ENCODE measurements around the gene TTC23. TPM values are rescaled to one million over a fixed set of nuclear protein-coding genes. Genes with fewer than 3 reads are reported as not detected.

TTC23 gene
- total and polyA plus RNA-seq, 4 donors: 8.3 to 33.6 (median 20.3) TPM

- Histone ChIP-seq H3K27me3 (ENCODE audit: control insufficient read depth in 1 of 2, insufficient read depth in 2 of 2, low read length in 1 of 2) (no peaks in the 10 kb centered on the region), H3K9me3 (ENCODE audit: control insufficient read depth, low read length) (no peaks in the 10 kb centered on the region), H3K4me3 (ENCODE audit: low read length in 2 of 2) (no peak overlapping the region), H3K36me3 (ENCODE audit: control insufficient read depth in 1 of 2, insufficient read depth in 2 of 2, low read length in 1 of 2) (no peaks in the 10 kb centered on the region), H3K4me1 (ENCODE audit: control insufficient read depth in 1 of 2, insufficient read depth in 2 of 2, low read length in 2 of 2) (no peaks in the 10 kb centered on the region), H3K27ac (ENCODE audit: low read depth in 1 of 2, low read length in 2 of 2) (peak overlapping the region; percentile 34 to 49)
- intact Hi-C loops (cut with DNase I): loop anchor here in 1 of 2 donors (2.0 kb wide), 1 partner anchor 56 kb away; no protein-coding TSS in a partner anchor
- 65 to 66% methylated on average over 3 of the region's 3 CpGs for WGBS, 2 donors
- ATAC-seq (ENCODE audit: low FRiP score) (no peak), DNase-seq (no peak)
These were observed 69.1 kb downstream of the TTC23 start for GRCh38 chr15:99180086-99180963.

GRCh38 chr15:99177679-99178078 lies 71.7 kb downstream of the TTC23 start:
- intact Hi-C loops (cut with DNase I): loop anchor here in 1 of 2 donors (5.0 kb wide), 1 partner anchor 75 kb away; the partner anchor contains the start of gene LRRC28
- H3K9me3 ChIP-seq (ENCODE audit: control insufficient read depth, low read length): no peaks in the 10 kb centered on the region
- DNase-seq: no peak
- no peaks in the 10 kb centered on the region for H3K27me3 ChIP-seq (ENCODE audit: control insufficient read depth in 1 of 2, insufficient read depth in 2 of 2, low read length in 1 of 2)
- no peaks in the 10 kb centered on the region for H3K36me3 ChIP-seq (ENCODE audit: control insufficient read depth in 1 of 2, insufficient read depth in 2 of 2, low read length in 1 of 2)
- 87 to 93% methylated on average over 2 of the region's 2 CpGs for WGBS, 2 donors
- H3K4me1 ChIP-seq (ENCODE audit: control insufficient read depth in 1 of 2, insufficient read depth in 2 of 2, low read length in 2 of 2): peaks cover 0 to 7% of the 10 kb centered on the region in 2 donors
- H3K4me3 ChIP-seq (ENCODE audit: low read length in 2 of 2): no peak overlapping the region
- H3K27ac ChIP-seq (ENCODE audit: low read depth in 1 of 2, low read length in 2 of 2): no peak overlapping the region
- no peak for ATAC-seq (ENCODE audit: low FRiP score)

- no peaks in the 10 kb centered on the region for H3K9me3 ChIP-seq (ENCODE audit: control insufficient read depth, low read length)
- H3K4me3 ChIP-seq (ENCODE audit: low read length in 2 of 2): no peak overlapping the region
- WGBS, 2 donors: 89 to 95% methylated on average over 2 of the region's 2 CpGs
- H3K36me3 ChIP-seq (ENCODE audit: control insufficient read depth in 1 of 2, insufficient read depth in 2 of 2, low read length in 1 of 2): no peaks in the 10 kb centered on the region
- no peak for ATAC-seq (ENCODE audit: low FRiP score)
- no peak for DNase-seq
- intact Hi-C loops (cut with DNase I): loop anchor here in 1 of 2 donors (5.0 kb wide), 1 partner anchor 76 kb away; the partner anchor contains the start of gene LRRC28
- H3K27me3 ChIP-seq (ENCODE audit: control insufficient read depth in 1 of 2, insufficient read depth in 2 of 2, low read length in 1 of 2): no peaks in the 10 kb centered on the region
- peaks cover 0 to 7% of the 10 kb centered on the region in 2 donors for H3K4me1 ChIP-seq (ENCODE audit: control insufficient read depth in 1 of 2, insufficient read depth in 2 of 2, low read length in 2 of 2)
- H3K27ac ChIP-seq (ENCODE audit: low read depth in 1 of 2, low read length in 2 of 2): no peak overlapping the region
These were observed 72.6 kb downstream of the TTC23 start for GRCh38 chr15:99176757-99177156.

- ATAC-seq (ENCODE audit: low FRiP score) (no peak), DNase-seq (no peak)
- WGBS, 2 donors: 61 to 68% methylated on average over 15 of the region's 15 CpGs
- no peaks in the 10 kb centered on the region for H3K27me3 ChIP-seq (ENCODE audit: control insufficient read depth in 1 of 2, insufficient read depth in 2 of 2, low read length in 1 of 2)
- intact Hi-C loops (cut with DNase I): loop anchor here (5.0 kb wide), 2 partner anchors 38 to 78 kb away; partner anchors contain the start of gene LRRC28 (in 1 of the 2)
- H3K4me3 ChIP-seq (ENCODE audit: low read length in 2 of 2): no peak overlapping the region
- peaks cover 0 to 7% of the 10 kb centered on the region in 2 donors for H3K4me1 ChIP-seq (ENCODE audit: control insufficient read depth in 1 of 2, insufficient read depth in 2 of 2, low read length in 2 of 2)
- H3K9me3 ChIP-seq (ENCODE audit: control insufficient read depth, low read length): no peaks in the 10 kb centered on the region
- no peaks in the 10 kb centered on the region for H3K36me3 ChIP-seq (ENCODE audit: control insufficient read depth in 1 of 2, insufficient read depth in 2 of 2, low read length in 1 of 2)
- H3K27ac ChIP-seq (ENCODE audit: low read depth in 1 of 2, low read length in 2 of 2): peak overlapping the region in 1 of 2 donors; percentile 82
These were observed 74.6 kb downstream of the TTC23 start for GRCh38 chr15:99174567-99175395.

DNA sequence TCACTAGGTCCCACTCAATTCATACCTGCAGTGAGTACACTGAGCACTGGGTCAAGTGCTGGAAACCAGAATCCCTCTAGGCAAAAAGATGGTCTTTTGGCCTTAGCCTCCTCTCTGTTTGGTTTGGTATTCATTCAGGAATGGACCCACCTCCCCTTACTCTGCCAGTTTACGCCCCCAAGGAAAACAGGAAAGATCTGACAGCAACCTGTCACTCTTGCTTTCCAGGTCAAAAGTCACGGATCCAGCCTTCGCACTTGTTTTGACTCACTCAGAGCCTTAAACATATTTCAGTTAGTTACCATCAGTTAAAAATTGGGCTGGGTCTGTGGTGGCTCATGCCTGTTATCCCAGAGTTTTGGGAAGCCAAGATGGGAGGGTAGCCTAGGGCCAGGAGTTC lies 76.4 kb downstream of the TTC23 start:
- Histone ChIP-seq H3K9me3 (ENCODE audit: control insufficient read depth, low read length) (no peaks in the 10 kb centered on the region), H3K4me1 (ENCODE audit: control insufficient read depth in 1 of 2, insufficient read depth in 2 of 2, low read length in 2 of 2) (peaks cover 0 to 7% of the 10 kb centered on the region in 2 donors), H3K27me3 (ENCODE audit: control insufficient read depth in 1 of 2, insufficient read depth in 2 of 2, low read length in 1 of 2) (no peaks in the 10 kb centered on the region), H3K36me3 (ENCODE audit: control insufficient read depth in 1 of 2, insufficient read depth in 2 of 2, low read length in 1 of 2) (no peaks in the 10 kb centered on the region), H3K4me3 (ENCODE audit: low read length in 2 of 2) (no peak overlapping the region), H3K27ac (ENCODE audit: low read depth in 1 of 2, low read length in 2 of 2) (peak overlapping the region in 1 of 2 donors; percentile 5)
- ATAC-seq (ENCODE audit: low FRiP score) (no peak), DNase-seq (no peak)
- WGBS, 2 donors: 86 to 87% methylated on average over 3 of the region's 3 CpGs
- intact Hi-C loops (cut with DNase I): loop anchor here in 1 of 2 donors (5.0 kb wide), 1 partner anchor 39 kb away; no protein-coding TSS in a partner anchor

DNA sequence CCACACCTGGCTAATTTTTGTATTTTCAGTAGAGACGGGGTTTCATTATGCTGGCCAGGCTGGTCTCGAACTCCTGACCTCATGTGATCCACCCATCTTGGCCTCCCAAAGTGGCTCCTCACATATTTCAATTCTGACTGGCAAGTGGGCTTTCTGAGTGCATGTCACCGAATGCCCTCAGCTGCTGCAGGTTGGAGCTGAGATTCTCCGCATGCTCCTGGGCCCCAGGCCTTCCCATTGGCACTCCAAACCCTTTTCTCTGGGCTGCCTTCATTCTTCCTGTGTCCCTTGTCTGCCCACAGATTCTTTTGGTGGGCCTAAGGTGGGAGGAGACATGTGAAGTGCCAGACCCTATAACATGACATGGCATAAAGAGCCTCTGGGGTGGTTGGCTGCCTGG lies 77.2 kb downstream of the TTC23 start:
- Histone ChIP-seq H3K27me3 (ENCODE audit: control insufficient read depth in 1 of 2, insufficient read depth in 2 of 2, low read length in 1 of 2) (no peaks in the 10 kb centered on the region), H3K27ac (ENCODE audit: low read depth in 1 of 2, low read length in 2 of 2) (no peak overlapping the region), H3K9me3 (ENCODE audit: control insufficient read depth, low read length) (no peaks in the 10 kb centered on the region), H3K36me3 (ENCODE audit: control insufficient read depth in 1 of 2, insufficient read depth in 2 of 2, low read length in 1 of 2) (no peaks in the 10 kb centered on the region), H3K4me1 (ENCODE audit: control insufficient read depth in 1 of 2, insufficient read depth in 2 of 2, low read length in 2 of 2) (peaks cover 0 to 7% of the 10 kb centered on the region in 2 donors), H3K4me3 (ENCODE audit: low read length in 2 of 2) (no peak overlapping the region)
- DNase-seq (no peak), ATAC-seq (ENCODE audit: low FRiP score) (no peak)
- intact Hi-C loops (cut with DNase I): loop anchor here in 1 of 2 donors (5.0 kb wide), 1 partner anchor 40 kb away; no protein-coding TSS in a partner anchor
- 98 to 99% methylated on average over 4 of the region's 4 CpGs for WGBS, 2 donors

GRCh38 chr15:99170476-99171065 lies 78.8 kb downstream of the TTC23 start:
- Histone ChIP-seq H3K36me3 (ENCODE audit: control insufficient read depth in 1 of 2, insufficient read depth in 2 of 2, low read length in 1 of 2) (no peaks in the 10 kb centered on the region), H3K27me3 (ENCODE audit: control insufficient read depth in 1 of 2, insufficient read depth in 2 of 2, low read length in 1 of 2) (no peaks in the 10 kb centered on the region), H3K27ac (ENCODE audit: low read depth in 1 of 2, low read length in 2 of 2) (peak overlapping the region; percentile 15 to 99), H3K4me3 (ENCODE audit: low read length in 2 of 2) (no peak overlapping the region), H3K4me1 (ENCODE audit: control insufficient read depth in 1 of 2, insufficient read depth in 2 of 2, low read length in 2 of 2) (peaks cover 0 to 7% of the 10 kb centered on the region in 2 donors), H3K9me3 (ENCODE audit: control insufficient read depth, low read length) (no peaks in the 10 kb centered on the region)
- DNase-seq (no peak), ATAC-seq (ENCODE audit: low FRiP score) (peak; percentile 9)
- intact Hi-C loops (cut with DNase I): loop anchor here in 1 of 2 donors (5.0 kb wide), 1 partner anchor 42 kb away; no protein-coding TSS in a partner anchor
- 36 to 45% methylated on average over 7 of the region's 7 CpGs for WGBS, 2 donors

DNA sequence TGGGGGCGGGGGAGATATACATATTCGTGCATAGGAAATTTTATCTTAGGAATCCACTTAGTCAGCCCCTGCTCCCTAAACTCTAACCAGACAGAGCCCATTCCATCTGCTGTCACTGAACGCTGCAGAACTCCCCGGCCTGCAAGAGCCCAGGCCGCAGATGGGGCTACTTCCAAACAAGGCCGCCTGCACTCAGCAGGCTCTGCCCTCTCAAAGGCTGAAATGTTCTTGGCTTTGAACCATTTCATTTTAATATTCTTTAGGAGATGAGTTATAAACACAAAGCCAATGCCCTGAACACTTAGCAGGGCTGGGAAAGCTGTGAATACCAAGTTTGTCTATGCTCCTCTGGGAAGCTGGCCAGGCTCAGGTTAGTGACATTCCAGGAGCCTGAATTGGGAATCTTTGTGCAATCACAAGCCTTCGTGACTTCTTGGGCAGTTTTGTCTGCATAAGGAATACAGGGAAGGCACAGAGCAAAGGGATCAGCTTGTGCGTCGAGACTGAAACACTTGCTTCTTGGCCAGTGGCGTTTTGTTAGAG lies 79.5 kb downstream of the TTC23 start:
- Histone ChIP-seq H3K27ac (ENCODE audit: low read depth in 1 of 2, low read length in 2 of 2) (peak overlapping the region; percentile 78 to 99), H3K9me3 (ENCODE audit: control insufficient read depth, low read length) (no peaks in the 10 kb centered on the region), H3K4me3 (ENCODE audit: low read length in 2 of 2) (no peak overlapping the region), H3K27me3 (ENCODE audit: control insufficient read depth in 1 of 2, insufficient read depth in 2 of 2, low read length in 1 of 2) (no peaks in the 10 kb centered on the region), H3K4me1 (ENCODE audit: control insufficient read depth in 1 of 2, insufficient read depth in 2 of 2, low read length in 2 of 2) (peaks cover 0 to 6% of the 10 kb centered on the region in 2 donors), H3K36me3 (ENCODE audit: control insufficient read depth in 1 of 2, insufficient read depth in 2 of 2, low read length in 1 of 2) (no peaks in the 10 kb centered on the region)
- intact Hi-C loops (cut with DNase I): loop anchor here in 1 of 2 donors (5.0 kb wide), 1 partner anchor 42 kb away; no protein-coding TSS in a partner anchor
- no peak for DNase-seq
- WGBS, 2 donors: 3 to 17% methylated on average over 10 of the region's 10 CpGs
- peak; percentile 75 for ATAC-seq (ENCODE audit: low FRiP score)

All from aorta (tissue), 5 donors.